Measurements from ENCODE around the gene CD180.

GRCh38 chr5:67234671-67235176 is 38.1 kb upstream of the CD180 start:
- TF ChIP-seq POLR2A (IDR thresholded peaks at IDR 0.05; ENCODE audit: low read depth, low read length) (no peak), CTCF (IDR thresholded peaks at IDR 0.05; ENCODE audit: extremely low read depth in 1 of 2, insufficient read depth in 1 of 2, low read depth in 1 of 2, low read length in 2 of 2) (no peak), MYC (IDR thresholded peaks at IDR 0.05; ENCODE audit: low read depth, low read length) (no peak), EZH2 (IDR thresholded peaks at IDR 0.05; ENCODE audit: borderline replicate concordance, low read depth, low read length, severe bottlenecking) (no peak), POLR2AphosphoS5 (IDR thresholded peaks at IDR 0.05; ENCODE audit: insufficient read depth, low read depth, low read length) (peak; percentile 69), MAX (IDR thresholded peaks at IDR 0.05; ENCODE audit: insufficient read depth, insufficient read length) (no peak), GATA2 (IDR thresholded peaks at IDR 0.05; ENCODE audit: insufficient read depth, insufficient read length, low read depth, low read length) (no peak), JUN (IDR thresholded peaks at IDR 0.05; ENCODE audit: borderline replicate concordance, insufficient read depth, insufficient read length, low read depth) (peak; percentile 44), FOS (IDR thresholded peaks at IDR 0.05; ENCODE audit: borderline replicate concordance, insufficient read depth, low read length) (peak; percentile 75)
